WTC11 (cell line): ENCODE results near the gene SLC30A9.

ENCODE experiments used
- NFATC4 ChIP-seq: fragments of 250-450 bp; sonication (Bioruptor Pico); IDR thresholded peaks from 2 replicates; pipeline ENCODE4 v1.9.0; 2021; ENCODE audit warnings: mild to moderate bottlenecking
- TF ChIP-seq, protein P1 (sequence below): sonication (generic); formaldehyde crosslinking; IDR thresholded peaks from 2 replicates; pipeline ENCODE4 v1.8.1; 2023; ENCODE audit warnings: mild to moderate bottlenecking, missing genetic modification reagents, moderate library complexity
- TF ChIP-seq, protein P2 (sequence below): sonication (generic); formaldehyde crosslinking; IDR thresholded peaks from 2 replicates; pipeline ENCODE4 v1.8.1; 2023; ENCODE audit warnings: mild to moderate bottlenecking, moderate library complexity, missing genetic modification reagents

DNA sequence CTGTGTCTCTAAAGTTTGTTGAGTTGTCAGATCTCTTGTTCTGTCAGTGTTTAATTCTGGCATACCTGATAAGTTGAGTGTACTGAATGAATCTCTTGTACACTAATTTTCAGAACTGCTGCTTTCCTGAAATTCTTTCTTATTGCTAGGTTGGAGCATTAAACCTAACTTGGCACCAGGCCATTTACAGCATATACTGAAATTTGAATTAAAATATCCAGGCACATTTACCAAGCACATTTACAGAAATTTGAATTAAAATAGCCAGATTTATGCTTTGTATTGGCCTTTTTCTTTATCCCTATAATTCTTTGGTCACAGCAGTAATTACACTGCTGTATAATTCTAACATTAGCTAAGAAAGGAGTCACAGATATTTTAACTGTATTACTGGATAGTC lies 46.2 kb upstream of the SLC30A9 start:
- no peak for TF ChIP-seq NFATC4 (CRISPR knock-in tag)
- TF ChIP-seq, protein P1, sequence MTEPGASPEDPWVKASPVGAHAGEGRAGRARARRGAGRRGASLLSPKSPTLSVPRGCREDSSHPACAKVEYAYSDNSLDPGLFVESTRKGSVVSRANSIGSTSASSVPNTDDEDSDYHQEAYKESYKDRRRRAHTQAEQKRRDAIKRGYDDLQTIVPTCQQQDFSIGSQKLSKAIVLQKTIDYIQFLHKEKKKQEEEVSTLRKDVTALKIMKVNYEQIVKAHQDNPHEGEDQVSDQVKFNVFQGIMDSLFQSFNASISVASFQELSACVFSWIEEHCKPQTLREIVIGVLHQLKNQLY (CRISPR knock-in tag), result no peak
- TF ChIP-seq, protein P2, sequence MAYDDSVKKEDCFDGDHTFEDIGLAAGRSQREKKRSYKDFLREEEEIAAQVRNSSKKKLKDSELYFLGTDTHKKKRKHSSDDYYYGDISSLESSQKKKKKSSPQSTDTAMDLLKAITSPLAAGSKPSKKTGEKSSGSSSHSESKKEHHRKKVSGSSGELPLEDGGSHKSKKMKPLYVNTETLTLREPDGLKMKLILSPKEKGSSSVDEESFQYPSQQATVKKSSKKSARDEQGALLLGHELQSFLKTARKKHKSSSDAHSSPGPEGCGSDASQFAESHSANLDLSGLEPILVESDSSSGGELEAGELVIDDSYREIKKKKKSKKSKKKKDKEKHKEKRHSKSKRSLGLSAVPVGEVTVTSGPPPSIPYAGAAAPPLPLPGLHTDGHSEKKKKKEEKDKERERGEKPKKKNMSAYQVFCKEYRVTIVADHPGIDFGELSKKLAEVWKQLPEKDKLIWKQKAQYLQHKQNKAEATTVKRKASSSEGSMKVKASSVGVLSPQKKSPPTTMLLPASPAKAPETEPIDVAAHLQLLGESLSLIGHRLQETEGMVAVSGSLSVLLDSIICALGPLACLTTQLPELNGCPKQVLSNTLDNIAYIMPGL (CRISPR knock-in tag), result no peak
